Measurements from ENCODE around the gene CALCR.

DNA sequence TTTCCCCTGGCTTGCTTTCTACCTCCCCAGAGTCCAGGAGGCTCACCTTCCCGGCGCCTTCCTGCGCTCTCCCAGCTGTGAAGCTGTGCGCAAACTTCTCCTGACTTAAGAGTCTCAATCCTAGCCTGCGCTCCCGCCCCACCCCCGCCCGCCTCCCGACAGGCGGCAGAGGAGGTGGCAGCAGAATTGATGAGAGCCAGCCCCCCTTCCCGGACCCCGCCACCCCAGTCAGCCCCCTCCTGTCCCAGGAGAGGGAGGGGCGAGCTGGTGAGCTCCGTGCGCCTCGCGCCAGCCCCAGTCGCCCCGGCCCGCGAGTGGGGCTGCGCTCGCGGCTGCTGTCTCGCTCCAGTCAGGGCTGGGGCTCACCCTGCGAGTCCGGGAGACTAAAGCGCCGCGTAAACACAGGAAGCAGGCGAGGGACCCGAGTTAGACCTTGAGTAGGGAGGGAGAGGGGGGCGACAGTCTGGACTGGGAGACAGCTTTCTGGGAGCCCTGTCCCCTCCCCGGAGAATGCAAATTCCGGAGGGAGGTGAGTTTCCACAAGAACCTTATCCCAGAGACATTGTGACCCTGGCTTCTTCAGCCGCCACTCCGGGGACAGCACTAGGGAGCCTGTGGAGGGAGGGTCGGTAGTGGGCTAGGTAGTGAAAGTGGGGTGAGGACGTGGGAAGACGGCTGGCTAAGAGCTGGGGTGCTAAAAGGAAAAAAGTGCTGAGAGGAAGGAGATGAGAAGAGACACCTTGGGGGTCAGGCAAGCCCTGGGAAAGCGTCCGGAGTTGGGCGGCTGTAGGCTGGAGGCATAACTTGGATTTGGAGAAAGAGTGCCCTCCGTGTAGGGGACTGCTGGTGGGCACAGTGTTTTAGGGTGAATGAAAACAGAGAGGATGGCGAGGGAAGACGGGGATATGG lies at the start of gene CALCR:
- TF ChIP-seq, protein P1, sequence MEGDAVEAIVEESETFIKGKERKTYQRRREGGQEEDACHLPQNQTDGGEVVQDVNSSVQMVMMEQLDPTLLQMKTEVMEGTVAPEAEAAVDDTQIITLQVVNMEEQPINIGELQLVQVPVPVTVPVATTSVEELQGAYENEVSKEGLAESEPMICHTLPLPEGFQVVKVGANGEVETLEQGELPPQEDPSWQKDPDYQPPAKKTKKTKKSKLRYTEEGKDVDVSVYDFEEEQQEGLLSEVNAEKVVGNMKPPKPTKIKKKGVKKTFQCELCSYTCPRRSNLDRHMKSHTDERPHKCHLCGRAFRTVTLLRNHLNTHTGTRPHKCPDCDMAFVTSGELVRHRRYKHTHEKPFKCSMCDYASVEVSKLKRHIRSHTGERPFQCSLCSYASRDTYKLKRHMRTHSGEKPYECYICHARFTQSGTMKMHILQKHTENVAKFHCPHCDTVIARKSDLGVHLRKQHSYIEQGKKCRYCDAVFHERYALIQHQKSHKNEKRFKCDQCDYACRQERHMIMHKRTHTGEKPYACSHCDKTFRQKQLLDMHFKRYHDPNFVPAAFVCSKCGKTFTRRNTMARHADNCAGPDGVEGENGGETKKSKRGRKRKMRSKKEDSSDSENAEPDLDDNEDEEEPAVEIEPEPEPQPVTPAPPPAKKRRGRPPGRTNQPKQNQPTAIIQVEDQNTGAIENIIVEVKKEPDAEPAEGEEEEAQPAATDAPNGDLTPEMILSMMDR (IDR thresholded peaks at IDR 0.05) = no peak
- TF ChIP-seq POLR2AphosphoS5 (IDR thresholded peaks at IDR 0.05) (no peak), POLR2A (IDR thresholded peaks at IDR 0.05) (no peak)

All from breast epithelium (tissue), 3 donors.